Neural progenitor cell (in vitro differentiated cells): ENCODE data around the gene RBMS2.

ENCODE experiments used
- EZH2phosphoT487 ChIP-seq: fragments of 200-600 bp; sonication (generic); IDR thresholded peaks from 2 replicates; pipeline ENCODE4 v1.6.1; 2017; ENCODE audit warnings: antibody characterized with exemption
- TF ChIP-seq, protein P1 (sequence below): fragments of 200-600 bp; sonication (generic); IDR thresholded peaks from 2 replicates; pipeline ENCODE4 v1.5.1; 2017; ENCODE audit warnings: antibody characterized with exemption, mild to moderate bottlenecking

DNA sequence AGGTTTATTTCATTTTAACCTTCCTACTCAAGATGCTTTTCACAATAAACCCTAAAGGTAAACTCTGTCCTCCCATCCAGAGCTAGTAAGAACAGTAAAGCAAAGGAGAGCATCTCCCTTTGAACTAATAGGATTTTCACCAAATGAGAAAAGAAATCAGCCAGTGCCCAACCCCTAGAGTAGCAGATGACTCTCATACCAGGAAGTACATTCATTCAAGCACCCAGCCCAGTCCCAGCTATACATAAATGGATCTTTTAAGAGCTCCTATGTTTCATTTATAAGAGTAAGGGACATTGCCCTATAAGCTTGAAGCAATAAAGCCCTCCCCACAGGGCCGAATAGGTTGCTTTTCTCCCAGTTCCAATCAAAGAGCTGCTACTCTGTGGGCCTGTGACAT, 100.9 kb downstream of the RBMS2 start:
- TF ChIP-seq, protein P1, sequence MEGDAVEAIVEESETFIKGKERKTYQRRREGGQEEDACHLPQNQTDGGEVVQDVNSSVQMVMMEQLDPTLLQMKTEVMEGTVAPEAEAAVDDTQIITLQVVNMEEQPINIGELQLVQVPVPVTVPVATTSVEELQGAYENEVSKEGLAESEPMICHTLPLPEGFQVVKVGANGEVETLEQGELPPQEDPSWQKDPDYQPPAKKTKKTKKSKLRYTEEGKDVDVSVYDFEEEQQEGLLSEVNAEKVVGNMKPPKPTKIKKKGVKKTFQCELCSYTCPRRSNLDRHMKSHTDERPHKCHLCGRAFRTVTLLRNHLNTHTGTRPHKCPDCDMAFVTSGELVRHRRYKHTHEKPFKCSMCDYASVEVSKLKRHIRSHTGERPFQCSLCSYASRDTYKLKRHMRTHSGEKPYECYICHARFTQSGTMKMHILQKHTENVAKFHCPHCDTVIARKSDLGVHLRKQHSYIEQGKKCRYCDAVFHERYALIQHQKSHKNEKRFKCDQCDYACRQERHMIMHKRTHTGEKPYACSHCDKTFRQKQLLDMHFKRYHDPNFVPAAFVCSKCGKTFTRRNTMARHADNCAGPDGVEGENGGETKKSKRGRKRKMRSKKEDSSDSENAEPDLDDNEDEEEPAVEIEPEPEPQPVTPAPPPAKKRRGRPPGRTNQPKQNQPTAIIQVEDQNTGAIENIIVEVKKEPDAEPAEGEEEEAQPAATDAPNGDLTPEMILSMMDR, result no peak
- TF ChIP-seq EZH2phosphoT487, result no peak
